GM15510 (cell line): ENCODE measurements around the gene SIX4.

ENCODE experiments used
- POLR2A ChIP-seq: IDR thresholded peaks from 3 replicates; pipeline ENCODE4 v1.6.1; 2011; ENCODE audit warnings: borderline replicate concordance; ENCODE audit not compliant: insufficient read length; ENCODE audit errors: extremely low read depth

The SIX4 gene

GRCh38 chr14:60686865-60687264 is 37.3 kb downstream of the SIX4 start:
- TF ChIP-seq POLR2A = no peak

- TF ChIP-seq POLR2A = no peak
Observed at GRCh38 chr14:60684203-60684602, 39.9 kb downstream of the SIX4 start.

GRCh38 chr14:60681271-60681670 is 42.9 kb downstream of the SIX4 start:
- no peak for TF ChIP-seq POLR2A

- TF ChIP-seq POLR2A = no peak
Observed at GRCh38 chr14:60680511-60680910, 43.6 kb downstream of the SIX4 start.

- TF ChIP-seq POLR2A = no peak
Observed at GRCh38 chr14:60679566-60680258, 44.4 kb downstream of the SIX4 start.

- no peak for TF ChIP-seq POLR2A
Observed at GRCh38 chr14:60677701-60678100, 46.5 kb downstream of the SIX4 start.

- no peak for TF ChIP-seq POLR2A
Observed at GRCh38 chr14:60670989-60671388, 53.2 kb downstream of the SIX4 start.

GRCh38 chr14:60668431-60669112 is 55.6 kb downstream of the SIX4 start:
- TF ChIP-seq POLR2A = no peak

- TF ChIP-seq POLR2A = no peak
Observed at GRCh38 chr14:60665177-60665550, 59.0 kb downstream of the SIX4 start.

GRCh38 chr14:60662982-60663381 is 61.2 kb downstream of the SIX4 start:
- TF ChIP-seq POLR2A = no peak

- TF ChIP-seq POLR2A = no peak
Observed at GRCh38 chr14:60661721-60662120, 62.4 kb downstream of the SIX4 start.
